NK-92 (cell line): ENCODE measurements around the gene ZNF540.
"Not testable (repeated sequence)": the region's sequence is repeated elsewhere in the genome, so short reads cannot be mapped to it uniquely, and the experiment has no call there.

Experiments used
- DNase-seq: peaks from one replicate; lab custom pipeline; 2025; ENCODE audit not compliant: unreplicated experiment; lab: John Stamatoyannopoulos, UW

Gene ZNF540

GRCh38 chr19:37594304-37594981 lies at the start of gene ZNF540, which contains the start of gene ZNF571:
Gene ZNF540, plus strand, starts transcription at chr19:37594876. Its CDS starts 3,572 bp downstream, at chr19:37598448.
Gene ZNF571, minus strand, starts transcription at chr19:37594792. Its CDS starts 8,116 bp downstream, at chr19:37586676.
- peak; percentile 41 for DNase-seq

- DNase-seq, result no peak
Observed at GRCh38 chr19:37551129-37551993, 43.3 kb upstream of the ZNF540 start.

GRCh38 chr19:37563518-37563917 lies 31.2 kb upstream of the ZNF540 start:
- DNase-seq, result no peak

- no peak for DNase-seq
Observed at GRCh38 chr19:37564624-37565369, 29.9 kb upstream of the ZNF540 start.

GRCh38 chr19:37565370-37565669 lies 29.4 kb upstream of the ZNF540 start:
- DNase-seq, result no peak

- no peak for DNase-seq
Observed at GRCh38 chr19:37572203-37572602, 22.5 kb upstream of the ZNF540 start.

GRCh38 chr19:37583340-37583739 lies 11.3 kb upstream of the ZNF540 start:
- no peak for DNase-seq

- no peak for DNase-seq
Observed at GRCh38 chr19:37593996-37594303, 726 bp upstream of the ZNF540 start.

- no peak for DNase-seq
Observed at GRCh38 chr19:37594982-37595382, 306 bp downstream of the ZNF540 start.

- DNase-seq, result no peak
Observed at GRCh38 chr19:37635076-37636056, 40.7 kb downstream of the ZNF540 start.

- DNase-seq, result no peak
Observed at GRCh38 chr19:37654118-37654517, 59.4 kb downstream of the ZNF540 start.

- no peak for DNase-seq
Observed at GRCh38 chr19:37654629-37655300, 60.1 kb downstream of the ZNF540 start.

- no peak for DNase-seq
Observed at GRCh38 chr19:37655301-37655688, 60.6 kb downstream of the ZNF540 start, which contains the start of gene ZFP30. Gene ZFP30, minus strand, starts transcription at chr19:37655465. Its CDS starts 7,643 bp downstream, at chr19:37647822.

- no peak for DNase-seq
Observed at GRCh38 chr19:37655689-37656371, 61.2 kb downstream of the ZNF540 start.

- DNase-seq, result not testable (repeated sequence)
Observed at GRCh38 chr19:37657157-37657556, 62.5 kb downstream of the ZNF540 start.
